Measurements from ENCODE around the gene AGRP. TPM values are rescaled to one million over a fixed set of nuclear protein-coding genes. Genes with fewer than 3 reads are reported as not detected.
A peak's percentile ranks its signal among the peaks of the same experiment; 100 is the strongest.

Gene AGRP
- total and polyA plus RNA-seq, 12 donors = 2.9 to 98.1 (median 10.4) TPM

GRCh38 chr16:67464565-67464964, 18.8 kb downstream of the AGRP start:
- H3K4me1 ChIP-seq (replicated peaks in 1 of 2) = peaks cover 54 to 71% of the 10 kb centered on the region in 2 donors
- TF ChIP-seq POLR2A (IDR thresholded peaks at IDR 0.05) = no peak
- TF ChIP-seq CTCF (IDR thresholded peaks at IDR 0.05) = no peak
- WGBS, 4 donors = 35 to 60% (median 47%) methylated on average over 2 of the region's 2 CpGs
- no peaks in the 10 kb centered on the region for H3K9me3 ChIP-seq (replicated peaks in 1 of 3)
- peak; percentile 55 to 88 (median 83) for DNase-seq
- H3K27me3 ChIP-seq = no peaks in the 10 kb centered on the region
- intact Hi-C loops (cut with DNase I) = no loop called here
- peak overlapping the region in 4 of 5 donors; percentile 35 to 54 (median 44) for H3K27ac ChIP-seq
- H3K4me3 ChIP-seq = no peak overlapping the region
- no peaks in the 10 kb centered on the region for H3K36me3 ChIP-seq (replicated peaks in 1 of 2)

- Histone ChIP-seq H3K36me3 (replicated peaks in 1 of 2) (no peaks in the 10 kb centered on the region), H3K4me1 (replicated peaks in 1 of 2) (peaks cover 62 to 75% of the 10 kb centered on the region in 2 donors), H3K27me3 (no peaks in the 10 kb centered on the region), H3K4me3 (no peak overlapping the region), H3K9me3 (replicated peaks in 1 of 3) (no peaks in the 10 kb centered on the region), H3K27ac (peak overlapping the region in 3 of 5 donors; percentile 35 to 54 (median 48))
- 85 to 91% (median 89%) methylated on average over 4 of the region's 4 CpGs for WGBS, 4 donors
- TF ChIP-seq CTCF (IDR thresholded peaks at IDR 0.05) = no peak
- TF ChIP-seq POLR2A (IDR thresholded peaks at IDR 0.05) = no peak
- no peak for DNase-seq
- intact Hi-C loops (cut with DNase I) = no loop called here
These were observed 19.7 kb downstream of the AGRP start for GRCh38 chr16:67463691-67464090.

GRCh38 chr16:67463059-67463458, 20.3 kb downstream of the AGRP start:
- no peak for DNase-seq
- Histone ChIP-seq H3K4me1 (replicated peaks in 1 of 2) (peaks cover 69 to 82% of the 10 kb centered on the region in 2 donors), H3K27ac (no peak overlapping the region), H3K4me3 (no peak overlapping the region), H3K9me3 (replicated peaks in 1 of 3) (no peaks in the 10 kb centered on the region), H3K27me3 (no peaks in the 10 kb centered on the region), H3K36me3 (replicated peaks in 1 of 2) (no peaks in the 10 kb centered on the region)
- TF ChIP-seq CTCF (IDR thresholded peaks at IDR 0.05) (no peak), POLR2A (IDR thresholded peaks at IDR 0.05) (no peak)
- 76 to 87% (median 78%) methylated on average over 5 of the region's 5 CpGs for WGBS, 4 donors
- intact Hi-C loops (cut with DNase I) = no loop called here

GRCh38 chr16:67462279-67462655, 21.1 kb downstream of the AGRP start:
- DNase-seq = no peak
- Histone ChIP-seq H3K4me3 (no peak overlapping the region), H3K9me3 (replicated peaks in 1 of 3) (no peaks in the 10 kb centered on the region), H3K4me1 (replicated peaks in 1 of 2) (peaks cover 76 to 84% of the 10 kb centered on the region in 2 donors), H3K36me3 (replicated peaks in 1 of 2) (no peaks in the 10 kb centered on the region), H3K27ac (no peak overlapping the region), H3K27me3 (no peaks in the 10 kb centered on the region)
- WGBS, 4 donors = 80 to 88% (median 81%) methylated on average over 5 of the region's 5 CpGs
- intact Hi-C loops (cut with DNase I) = no loop called here
- TF ChIP-seq CTCF (IDR thresholded peaks at IDR 0.05) (no peak), POLR2A (IDR thresholded peaks at IDR 0.05) (no peak)
